Suprapubic skin (tissue), 4 donors: Measurements from ENCODE around the gene PXYLP1.

Experiments used
- CTCF ChIP-seq, 2 donors: fragments of 200-600 bp in 1 of 2; fragments of 450-650 bp in 1 of 2; sonication (generic) in 1 of 2; IDR thresholded peaks; one replicate each; pipeline ENCODE4 v1.5.1; 2016 to 2019; ENCODE audit warnings: antibody characterized with exemption in 2 of 2, mild to moderate bottlenecking in 1 of 2, moderate library complexity in 1 of 2
- POLR2A ChIP-seq, 2 donors: fragments of 450-650 bp; IDR thresholded peaks; one replicate each; pipeline ENCODE4 v1.6.1; 2017; ENCODE audit warnings: antibody characterized with exemption in 2 of 2, mild to moderate bottlenecking in 2 of 2, moderate library complexity in 2 of 2
- POLR2AphosphoS5 ChIP-seq, 3 donors: sonication (generic); formaldehyde crosslinking; IDR thresholded peaks; one replicate each; pipeline ENCODE4 v1.6.1; 2017; ENCODE audit warnings: antibody characterized with exemption in 3 of 3

GRCh38 chr3:141276398-141276797, 44.8 kb downstream of the PXYLP1 start:
- TF ChIP-seq POLR2AphosphoS5 (IDR thresholded peaks at IDR 0.05) (no peak), POLR2A (IDR thresholded peaks at IDR 0.05) (no peak), CTCF (IDR thresholded peaks at IDR 0.05) (no peak)
